ENCODE results near the gene CAVIN1.

DNA sequence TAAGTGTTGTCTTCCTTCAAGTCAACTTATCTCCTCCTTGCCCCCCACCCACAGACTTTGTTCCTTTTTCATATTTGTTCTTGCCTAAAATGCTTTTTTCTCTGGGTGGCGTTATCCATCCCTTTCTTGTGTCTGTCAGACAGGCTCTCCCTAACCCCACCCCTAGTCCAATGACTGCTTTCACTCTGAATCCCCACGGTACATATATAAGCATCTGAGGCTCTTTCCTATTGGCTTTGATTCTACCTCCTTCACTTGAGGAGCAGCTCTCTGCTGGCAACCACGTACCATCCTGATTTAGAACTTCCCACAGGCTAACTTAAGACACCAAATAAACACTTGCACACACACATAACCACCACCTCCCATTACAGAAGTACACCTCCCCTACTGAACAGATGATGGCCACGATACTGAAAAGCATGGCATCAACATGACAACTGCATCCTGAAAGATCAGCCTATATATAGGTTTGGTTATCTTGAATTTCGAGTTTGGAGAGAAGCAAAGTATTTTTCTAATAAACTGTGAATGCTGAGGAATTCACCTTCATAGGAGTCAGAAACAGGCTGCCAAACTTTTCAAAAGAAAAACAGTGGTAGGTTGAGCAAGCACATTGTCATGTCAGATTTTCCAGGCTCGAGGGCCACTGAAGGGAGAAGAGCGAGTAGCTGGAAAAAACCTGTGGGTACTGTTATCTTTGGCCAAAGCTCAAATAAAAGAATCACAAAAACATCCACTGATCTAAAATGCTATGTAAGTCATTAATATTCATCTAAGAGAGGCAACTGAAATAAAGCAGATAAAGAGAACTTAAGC is 59.1 kb downstream of the CAVIN1 start:
- TF ChIP-seq, protein P1, sequence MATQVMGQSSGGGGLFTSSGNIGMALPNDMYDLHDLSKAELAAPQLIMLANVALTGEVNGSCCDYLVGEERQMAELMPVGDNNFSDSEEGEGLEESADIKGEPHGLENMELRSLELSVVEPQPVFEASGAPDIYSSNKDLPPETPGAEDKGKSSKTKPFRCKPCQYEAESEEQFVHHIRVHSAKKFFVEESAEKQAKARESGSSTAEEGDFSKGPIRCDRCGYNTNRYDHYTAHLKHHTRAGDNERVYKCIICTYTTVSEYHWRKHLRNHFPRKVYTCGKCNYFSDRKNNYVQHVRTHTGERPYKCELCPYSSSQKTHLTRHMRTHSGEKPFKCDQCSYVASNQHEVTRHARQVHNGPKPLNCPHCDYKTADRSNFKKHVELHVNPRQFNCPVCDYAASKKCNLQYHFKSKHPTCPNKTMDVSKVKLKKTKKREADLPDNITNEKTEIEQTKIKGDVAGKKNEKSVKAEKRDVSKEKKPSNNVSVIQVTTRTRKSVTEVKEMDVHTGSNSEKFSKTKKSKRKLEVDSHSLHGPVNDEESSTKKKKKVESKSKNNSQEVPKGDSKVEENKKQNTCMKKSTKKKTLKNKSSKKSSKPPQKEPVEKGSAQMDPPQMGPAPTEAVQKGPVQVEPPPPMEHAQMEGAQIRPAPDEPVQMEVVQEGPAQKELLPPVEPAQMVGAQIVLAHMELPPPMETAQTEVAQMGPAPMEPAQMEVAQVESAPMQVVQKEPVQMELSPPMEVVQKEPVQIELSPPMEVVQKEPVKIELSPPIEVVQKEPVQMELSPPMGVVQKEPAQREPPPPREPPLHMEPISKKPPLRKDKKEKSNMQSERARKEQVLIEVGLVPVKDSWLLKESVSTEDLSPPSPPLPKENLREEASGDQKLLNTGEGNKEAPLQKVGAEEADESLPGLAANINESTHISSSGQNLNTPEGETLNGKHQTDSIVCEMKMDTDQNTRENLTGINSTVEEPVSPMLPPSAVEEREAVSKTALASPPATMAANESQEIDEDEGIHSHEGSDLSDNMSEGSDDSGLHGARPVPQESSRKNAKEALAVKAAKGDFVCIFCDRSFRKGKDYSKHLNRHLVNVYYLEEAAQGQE (tag by site-specific recombination; IDR thresholded peaks at IDR 0.05), result no peak
- TF ChIP-seq, protein P2, sequence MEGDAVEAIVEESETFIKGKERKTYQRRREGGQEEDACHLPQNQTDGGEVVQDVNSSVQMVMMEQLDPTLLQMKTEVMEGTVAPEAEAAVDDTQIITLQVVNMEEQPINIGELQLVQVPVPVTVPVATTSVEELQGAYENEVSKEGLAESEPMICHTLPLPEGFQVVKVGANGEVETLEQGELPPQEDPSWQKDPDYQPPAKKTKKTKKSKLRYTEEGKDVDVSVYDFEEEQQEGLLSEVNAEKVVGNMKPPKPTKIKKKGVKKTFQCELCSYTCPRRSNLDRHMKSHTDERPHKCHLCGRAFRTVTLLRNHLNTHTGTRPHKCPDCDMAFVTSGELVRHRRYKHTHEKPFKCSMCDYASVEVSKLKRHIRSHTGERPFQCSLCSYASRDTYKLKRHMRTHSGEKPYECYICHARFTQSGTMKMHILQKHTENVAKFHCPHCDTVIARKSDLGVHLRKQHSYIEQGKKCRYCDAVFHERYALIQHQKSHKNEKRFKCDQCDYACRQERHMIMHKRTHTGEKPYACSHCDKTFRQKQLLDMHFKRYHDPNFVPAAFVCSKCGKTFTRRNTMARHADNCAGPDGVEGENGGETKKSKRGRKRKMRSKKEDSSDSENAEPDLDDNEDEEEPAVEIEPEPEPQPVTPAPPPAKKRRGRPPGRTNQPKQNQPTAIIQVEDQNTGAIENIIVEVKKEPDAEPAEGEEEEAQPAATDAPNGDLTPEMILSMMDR (tag by site-specific recombination; IDR thresholded peaks at IDR 0.05), result no peak
- TF ChIP-seq ZNF768 (tag by site-specific recombination; IDR thresholded peaks at IDR 0.05) (no peak), SP2 (tag by site-specific recombination; IDR thresholded peaks at IDR 0.05) (no peak), ZBTB7A (tag by site-specific recombination; IDR thresholded peaks at IDR 0.05; ENCODE audit: low read depth) (no peak), ZNF48 (tag by site-specific recombination; IDR thresholded peaks at IDR 0.05) (no peak), SETDB1 (IDR thresholded peaks at IDR 0.05; ENCODE audit: insufficient read length, low read length) (no peak), ZBTB49 (tag by site-specific recombination; IDR thresholded peaks at IDR 0.05; ENCODE audit: low read depth) (no peak)

All from HEK293 (cell line).